PFSK-1 (cell line): ENCODE data around the gene LGR5.

Experiments used
- FOXP2 ChIP-seq: optimal IDR thresholded peaks from 2 replicates; pipeline ENCODE3; 2011; ENCODE audit warnings: borderline replicate concordance, control low read depth, inconsistent platforms; ENCODE audit not compliant: insufficient read depth; ENCODE audit errors: extremely low read length, extremely low read depth
- POLR2AphosphoS5 ChIP-seq: IDR thresholded peaks from 2 replicates; pipeline ENCODE4 v1.6.1; 2012; ENCODE audit warnings: low read depth, mild to moderate bottlenecking, control low read depth, low read length, moderate library complexity
- REST ChIP-seq, 2 experiments: IDR thresholded peaks; 2 replicates each; pipeline versions ENCODE4 v1.6.1 to v1.8.0; 2011 to 2012; ENCODE audit warnings: low read depth in 2 of 2, low read length in 2 of 2, control low read depth in 1 of 2, inconsistent platforms in 1 of 2, mild to moderate bottlenecking in 1 of 2, moderate library complexity in 1 of 2; ENCODE audit not compliant: insufficient read depth in 1 of 2
- SIN3A ChIP-seq: IDR thresholded peaks from 2 replicates; pipeline ENCODE4 v1.6.1; 2012; ENCODE audit warnings: mild to moderate bottlenecking, low read length, moderate library complexity, borderline replicate concordance; ENCODE audit not compliant: insufficient read depth
- TAF1 ChIP-seq: IDR thresholded peaks from 2 replicates; pipeline ENCODE4 v1.6.1; 2012; ENCODE audit warnings: low read length, control low read depth, borderline replicate concordance; ENCODE audit not compliant: insufficient read depth

Gene LGR5

GRCh38 chr12:71607494-71608330 is 168.1 kb downstream of the LGR5 start:
- TF ChIP-seq REST (IDR thresholded peaks at IDR 0.05; ENCODE audit: insufficient read depth in 1 of 2, low read depth in 2 of 2, low read length in 2 of 2) (no peak), TAF1 (no peak), POLR2AphosphoS5 (no peak), FOXP2 (no peak), SIN3A (no peak)

GRCh38 chr12:71610031-71610795 is 170.6 kb downstream of the LGR5 start:
- no peak for TF ChIP-seq FOXP2
- TF ChIP-seq REST (IDR thresholded peaks at IDR 0.05; ENCODE audit: insufficient read depth in 1 of 2, low read depth in 2 of 2, low read length in 2 of 2): no peak
- no peak for TF ChIP-seq SIN3A

GRCh38 chr12:71621938-71622337 is 182.3 kb downstream of the LGR5 start:
- no peak for TF ChIP-seq POLR2AphosphoS5
- no peak for TF ChIP-seq FOXP2
- no peak for TF ChIP-seq TAF1
- TF ChIP-seq SIN3A: no peak
- TF ChIP-seq REST (IDR thresholded peaks at IDR 0.05; ENCODE audit: insufficient read depth in 1 of 2, low read depth in 2 of 2, low read length in 2 of 2): no peak

GRCh38 chr12:71625476-71625875 is 185.9 kb downstream of the LGR5 start:
- TF ChIP-seq POLR2AphosphoS5 (no peak), REST (IDR thresholded peaks at IDR 0.05; ENCODE audit: insufficient read depth in 1 of 2, low read depth in 2 of 2, low read length in 2 of 2) (no peak), TAF1 (no peak), SIN3A (no peak), FOXP2 (no peak)
